Liver (tissue), 3 donors: ENCODE measurements around the gene PLD3.

Experiments used
- CTCF ChIP-seq: fragments of 150-350 bp; IDR thresholded peaks from 2 replicates; pipeline ENCODE4 v1.5.1; 2017; ENCODE audit warnings: improper control_type of control experiment, low read depth, low read length; ENCODE audit not compliant: missing input control
- EGR1 ChIP-seq, 2 donors: IDR thresholded peaks; 2 replicates each; pipeline ENCODE4 v1.6.1; 2016 to 2018; ENCODE audit warnings: antibody characterized with exemption in 2 of 2, low read depth in 2 of 2
- GABPA ChIP-seq, 2 donors: IDR thresholded peaks in 1 of 2; conservative IDR thresholded peaks in 1 of 2; 2 replicates each; pipeline ENCODE4 v1.6.1; 2016; ENCODE audit warnings: antibody characterized with exemption in 2 of 2, mild to moderate bottlenecking in 1 of 2, moderate library complexity in 1 of 2
- JUND ChIP-seq, 2 donors: IDR thresholded peaks; 2 replicates each; pipeline ENCODE4 v1.6.1; 2016; ENCODE audit warnings: antibody characterized with exemption in 2 of 2
- MAX ChIP-seq: IDR thresholded peaks from 2 replicates; pipeline ENCODE4 v1.6.1; 2016; ENCODE audit warnings: antibody characterized with exemption
- RAD21 ChIP-seq, 2 donors: IDR thresholded peaks; 2 replicates each; pipeline ENCODE4 v1.6.1; 2016; ENCODE audit warnings: antibody characterized with exemption in 2 of 2, mild to moderate bottlenecking in 2 of 2
- REST ChIP-seq: IDR thresholded peaks from 2 replicates; pipeline ENCODE4 v1.6.1; 2016; ENCODE audit warnings: antibody characterized with exemption, mild to moderate bottlenecking
- SP1 ChIP-seq: IDR thresholded peaks from 2 replicates; pipeline ENCODE4 v1.6.1; 2018; ENCODE audit warnings: antibody characterized with exemption, mild to moderate bottlenecking
- YY1 ChIP-seq: IDR thresholded peaks from 2 replicates; pipeline ENCODE4 v1.6.1; 2016; ENCODE audit warnings: antibody characterized with exemption, mild to moderate bottlenecking
- ZBTB33 ChIP-seq: IDR thresholded peaks from 2 replicates; pipeline ENCODE4 v1.6.1; 2016; ENCODE audit warnings: antibody characterized with exemption
- donor health status: healthy.
- donor health status: healthy.

- no peak for TF ChIP-seq GABPA (IDR thresholded peaks at IDR 0.05 in 1 of 2, conservative IDR thresholded peaks at IDR 0.05 in 1 of 2)
- no peak for TF ChIP-seq YY1
- no peak for TF ChIP-seq CTCF
- no peak for TF ChIP-seq MAX
- TF ChIP-seq REST, result no peak
- TF ChIP-seq JUND (IDR thresholded peaks at IDR 0.05), result no peak
- no peak for TF ChIP-seq SP1
- TF ChIP-seq RAD21 (IDR thresholded peaks at IDR 0.05), result no peak
- TF ChIP-seq ZBTB33, result no peak
- TF ChIP-seq EGR1 (IDR thresholded peaks at IDR 0.05; ENCODE audit: low read depth in 2 of 2), result no peak
Observed at GRCh38 chr19:40302224-40303011, 46.1 kb upstream of the PLD3 start.
